CD14-positive monocyte (primary cell): ENCODE measurements around the gene MSRB3. TPM values are rescaled to one million over a fixed set of nuclear protein-coding genes. Genes with fewer than 3 reads are reported as not detected.

Experiments
- DNase-seq, 3 donors: peaks; one replicate each; pipeline ENCODE4 v3.0.0-alpha.2; 2011 to 2022
- H2AFZ ChIP-seq: 2 replicates; pipeline ENCODE4 v1.6.0; 2012; ENCODE audit warnings: mild to moderate bottlenecking, low read depth, low read length, inconsistent platforms; ENCODE audit not compliant: insufficient read depth, poor library complexity, severe bottlenecking
- H3K27ac ChIP-seq, 2 donors: 1 replicate in 1 of 2; 2 replicates in 1 of 2; pipeline ENCODE4 v1.5.1; 2012 to 2013; ENCODE audit warnings: low read length in 2 of 2, control low read depth in 1 of 2, inconsistent platforms in 1 of 2, low read depth in 1 of 2, mild to moderate bottlenecking in 1 of 2
- H3K27me3 ChIP-seq, 2 donors: one replicate each; pipeline versions ENCODE4 v1.6.0 to v1.6.1; 2011 to 2013; ENCODE audit warnings: low read length in 2 of 2; ENCODE audit not compliant: control insufficient read depth in 2 of 2, insufficient read depth in 2 of 2
- H3K36me3 ChIP-seq, 2 donors: replicated peaks in 1 of 2; 1 replicate in 1 of 2; 2 replicates in 1 of 2; pipeline versions ENCODE4 v1.5.1 to v1.6.1; 2012 to 2013; ENCODE audit warnings: low read length in 2 of 2, control low read depth in 1 of 2, inconsistent platforms in 1 of 2, mild to moderate bottlenecking in 1 of 2; ENCODE audit not compliant: insufficient read depth in 2 of 2, control insufficient read depth in 1 of 2
- H3K4me1 ChIP-seq, 2 donors: 1 replicate in 1 of 2; 2 replicates in 1 of 2; pipeline versions ENCODE4 v1.5.1 to v1.6.1; 2012 to 2013; ENCODE audit warnings: low read length in 2 of 2, control low read depth in 1 of 2, inconsistent platforms in 1 of 2, mild to moderate bottlenecking in 1 of 2, moderate library complexity in 1 of 2; ENCODE audit not compliant: insufficient read depth in 2 of 2, control insufficient read depth in 1 of 2
- H3K4me2 ChIP-seq: replicated peaks from 2 replicates; pipeline ENCODE3; 2012; ENCODE audit warnings: low read length, moderate library complexity, mild to moderate bottlenecking; ENCODE audit not compliant: poor library complexity, severe bottlenecking; ENCODE audit errors: extremely low read depth
- H3K4me3 ChIP-seq, 3 experiments: fragments of 200-600 bp in 1 of 3; sonication (generic) in 1 of 3; replicated peaks in 1 of 3; 1 replicate in 2 of 3; 2 replicates in 1 of 3; pipeline ENCODE4 v1.5.1; 2011 to 2013; ENCODE audit warnings: low read length in 3 of 3, mild to moderate bottlenecking in 3 of 3, control low read depth in 2 of 3, low read depth in 2 of 3, inconsistent platforms in 1 of 3, moderate library complexity in 1 of 3
- H3K79me2 ChIP-seq: 2 replicates; pipeline ENCODE4 v1.6.0; 2012; ENCODE audit warnings: mild to moderate bottlenecking, control low read depth, inconsistent platforms, low read length, moderate library complexity; ENCODE audit not compliant: insufficient read depth
- H3K9ac ChIP-seq: 2 replicates; pipeline ENCODE4 v1.6.0; 2017; ENCODE audit warnings: low read length, mild to moderate bottlenecking; ENCODE audit not compliant: insufficient read depth, poor library complexity, severe bottlenecking
- H3K9me3 ChIP-seq, 2 donors: replicated peaks in 1 of 2; 1 replicate in 1 of 2; 2 replicates in 1 of 2; pipeline versions ENCODE4 v1.5.1 to v1.6.1; 2012 to 2013; ENCODE audit warnings: low read length in 2 of 2, control low read depth in 1 of 2; ENCODE audit not compliant: control insufficient read depth in 1 of 2, insufficient read depth in 1 of 2
- H4K20me1 ChIP-seq: 2 replicates; pipeline ENCODE4 v1.6.0; 2012; ENCODE audit warnings: mild to moderate bottlenecking, low read length, control low read depth, moderate library complexity; ENCODE audit not compliant: insufficient read depth
- H3K27ac Mint-ChIP-seq, 7 donors: one replicate each; pipeline ENCODE4 v1.8.0; 2020; ENCODE audit warnings: mild to moderate bottlenecking in 7 of 7, mixed read lengths in 7 of 7, moderate library complexity in 6 of 7, inconsistent platforms in 2 of 7
- H3K27me3 Mint-ChIP-seq, 3 donors: one replicate each; pipeline ENCODE4 v1.8.0; 2021 to 2022; ENCODE audit warnings: low read depth in 3 of 3, mild to moderate bottlenecking in 3 of 3, mixed read lengths in 3 of 3, moderate library complexity in 3 of 3, inconsistent platforms in 1 of 3
- H3K36me3 Mint-ChIP-seq, 2 donors: one replicate each; pipeline ENCODE4 v1.8.0; 2020; ENCODE audit warnings: mixed read lengths in 2 of 2, inconsistent platforms in 1 of 2, mild to moderate bottlenecking in 1 of 2
- H3K4me1 Mint-ChIP-seq: one replicate; pipeline ENCODE4 v1.8.0; 2020; ENCODE audit warnings: mild to moderate bottlenecking, mixed read lengths
- H3K4me3 Mint-ChIP-seq, 2 donors: one replicate each; pipeline ENCODE4 v1.8.0; 2020; ENCODE audit warnings: mild to moderate bottlenecking in 2 of 2, mixed read lengths in 2 of 2, moderate library complexity in 1 of 2
- H3K9me3 Mint-ChIP-seq, 7 donors: one replicate each; pipeline ENCODE4 v1.8.0; 2020 to 2022; ENCODE audit warnings: mixed read lengths in 7 of 7, mild to moderate bottlenecking in 6 of 7, moderate library complexity in 6 of 7, inconsistent platforms in 2 of 7
- WGBS: methylation state at CpG from one replicate; pipeline ENCODE4 v1.1.5; 2013; ENCODE audit warnings: missing lambda C conversion rate; ENCODE audit not compliant: insufficient coverage; 5-methylcytosine and 5-hydroxymethylcytosine counted together
- intact Hi-C, 2 donors: fragments of 100-400 bp; cut with micrococcal nuclease; formaldehyde crosslinking; loops; one replicate each; pipeline versions ENCODE4 v1.15.0 to v1.15.1; 2023
- polyA plus RNA-seq, 3 donors: library from polyadenylated mRNA; depleted of rRNA in 1 of 3; unstranded in 2 of 3; stranded (reverse) in 1 of 3; fragments of 300-500 nt in 2 of 3; fragments of >200 nt in 1 of 3; fragmentation: Illumina TruSeq in 2 of 3; gene quantifications; 1 replicate in 2 of 3; 2 replicates in 1 of 3; pipeline ENCODE4 v1.2.3, GENCODE V29; 2012 to 2021
- TF ChIP-seq, protein P1 (sequence below): fragments of 200-600 bp; IDR thresholded peaks from one replicate; pipeline ENCODE4 v1.8.0; 2022; ENCODE audit warnings: antibody characterized with exemption, mild to moderate bottlenecking

The MSRB3 gene
- polyA plus RNA-seq, 3 donors: 0.25 to 1.1 (median 1.0) TPM

DNA sequence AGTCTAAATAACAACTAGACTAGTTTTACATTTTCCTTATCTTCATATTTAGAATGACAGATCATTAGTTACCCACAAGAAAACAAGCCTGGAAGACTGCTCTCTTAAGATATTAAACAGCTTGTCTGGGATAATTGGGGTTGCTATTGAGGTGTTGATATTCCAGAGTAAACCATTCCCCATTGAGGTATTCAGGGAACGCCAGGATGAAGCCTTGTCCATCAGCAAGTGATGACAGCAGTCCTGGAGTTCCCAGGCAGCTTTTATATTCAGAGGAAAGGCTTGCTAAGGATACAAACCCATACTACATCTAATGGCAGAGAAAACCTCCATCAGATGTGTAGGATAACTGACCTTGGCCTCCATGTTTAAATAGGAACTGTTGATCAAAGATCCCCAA is 168.4 kb downstream of the MSRB3 start:
- Histone ChIP-seq H4K20me1 (no peaks in the 10 kb centered on the region), H2AFZ (no peak overlapping the region), H3K27me3 (no peaks in the 10 kb centered on the region), H3K4me1 (peaks cover 21 to 28% of the 10 kb centered on the region in 2 donors), H3K36me3 (no peaks in the 10 kb centered on the region), H3K79me2 (no peaks in the 10 kb centered on the region), H3K4me2 (no peak overlapping the region), H3K9me3 (no peaks in the 10 kb centered on the region), H3K4me3 (no peak overlapping the region), H3K27ac (no peak overlapping the region), H3K9ac (no peak overlapping the region)
- Mint-ChIP-seq H3K27me3 (no peaks in the 10 kb centered on the region), H3K36me3 (no peaks in the 10 kb centered on the region), H3K4me3 (no peak overlapping the region), H3K4me1 (peaks cover 27% of the 10 kb centered on the region), H3K27ac (peak overlapping the region in 1 of 7 donors; percentile 45), H3K9me3 (no peaks in the 10 kb centered on the region)
- intact Hi-C loops: no loop called here
- no CpG with 5 or more reads among the region's 1 CpG for WGBS
- DNase-seq: no peak
- TF ChIP-seq, protein P1, sequence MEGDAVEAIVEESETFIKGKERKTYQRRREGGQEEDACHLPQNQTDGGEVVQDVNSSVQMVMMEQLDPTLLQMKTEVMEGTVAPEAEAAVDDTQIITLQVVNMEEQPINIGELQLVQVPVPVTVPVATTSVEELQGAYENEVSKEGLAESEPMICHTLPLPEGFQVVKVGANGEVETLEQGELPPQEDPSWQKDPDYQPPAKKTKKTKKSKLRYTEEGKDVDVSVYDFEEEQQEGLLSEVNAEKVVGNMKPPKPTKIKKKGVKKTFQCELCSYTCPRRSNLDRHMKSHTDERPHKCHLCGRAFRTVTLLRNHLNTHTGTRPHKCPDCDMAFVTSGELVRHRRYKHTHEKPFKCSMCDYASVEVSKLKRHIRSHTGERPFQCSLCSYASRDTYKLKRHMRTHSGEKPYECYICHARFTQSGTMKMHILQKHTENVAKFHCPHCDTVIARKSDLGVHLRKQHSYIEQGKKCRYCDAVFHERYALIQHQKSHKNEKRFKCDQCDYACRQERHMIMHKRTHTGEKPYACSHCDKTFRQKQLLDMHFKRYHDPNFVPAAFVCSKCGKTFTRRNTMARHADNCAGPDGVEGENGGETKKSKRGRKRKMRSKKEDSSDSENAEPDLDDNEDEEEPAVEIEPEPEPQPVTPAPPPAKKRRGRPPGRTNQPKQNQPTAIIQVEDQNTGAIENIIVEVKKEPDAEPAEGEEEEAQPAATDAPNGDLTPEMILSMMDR: no peak

DNA sequence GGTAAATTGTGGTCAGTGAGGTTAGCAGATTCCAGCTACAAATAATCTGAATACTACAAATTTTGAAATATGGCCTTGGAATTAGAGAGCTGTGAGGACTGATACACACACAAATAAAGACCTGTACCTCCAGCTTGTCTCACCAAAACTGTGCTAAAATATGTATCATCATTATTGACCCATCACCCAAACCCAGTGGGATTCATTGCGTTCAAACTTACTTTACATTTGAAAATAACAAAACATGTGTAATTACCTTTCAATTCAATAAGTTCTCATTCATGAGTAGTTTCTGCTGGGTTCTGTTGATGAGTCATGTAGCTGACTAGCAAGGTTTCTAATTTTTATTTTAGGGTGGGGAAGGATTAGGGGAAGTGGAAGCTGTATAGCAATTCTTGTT is 170.9 kb downstream of the MSRB3 start:
- peaks cover 21 to 28% of the 10 kb centered on the region in 2 donors for H3K4me1 ChIP-seq
- H3K4me3 ChIP-seq: no peak overlapping the region
- H3K27ac ChIP-seq: peak overlapping the region in 1 of 2 donors; percentile 15
- H3K79me2 ChIP-seq: no peaks in the 10 kb centered on the region
- peak overlapping the region in 3 of 7 donors; percentile 16 to 49 (median 30) for H3K27ac Mint-ChIP-seq
- no peak overlapping the region for H2AFZ ChIP-seq
- no peaks in the 10 kb centered on the region for H3K9me3 Mint-ChIP-seq
- H4K20me1 ChIP-seq: no peaks in the 10 kb centered on the region
- no peaks in the 10 kb centered on the region for H3K9me3 ChIP-seq
- no CpG with 5 or more reads among the region's 1 CpG for WGBS
- no peaks in the 10 kb centered on the region for H3K27me3 Mint-ChIP-seq
- no peak overlapping the region for H3K4me3 Mint-ChIP-seq
- TF ChIP-seq, protein P1: no peak
- H3K36me3 Mint-ChIP-seq: no peaks in the 10 kb centered on the region
- DNase-seq: peak; percentile 11 to 44 (median 23)
- intact Hi-C loops: no loop called here
- no peaks in the 10 kb centered on the region for H3K27me3 ChIP-seq
- no peak overlapping the region for H3K9ac ChIP-seq
- no peaks in the 10 kb centered on the region for H3K36me3 ChIP-seq
- peaks cover 25% of the 10 kb centered on the region for H3K4me1 Mint-ChIP-seq
- H3K4me2 ChIP-seq: no peak overlapping the region
